Measurements from ENCODE around the gene PURA.

- TF ChIP-seq ATF6 (CRISPR knock-in tag; conservative IDR thresholded peaks at IDR 0.05) (no peak), CBX5 (CRISPR knock-in tag; IDR thresholded peaks at IDR 0.05; ENCODE audit: borderline replicate concordance) (no peak), POLR2A (IDR thresholded peaks at IDR 0.05; ENCODE audit: insufficient read depth in 1 of 2, low read depth in 2 of 2, low read length in 2 of 2) (no peak), ZBTB49 (CRISPR knock-in tag; IDR thresholded peaks at IDR 0.05; ENCODE audit: borderline replicate concordance) (no peak), ZNF343 (CRISPR knock-in tag; IDR thresholded peaks at IDR 0.05) (no peak), SMAD3 (CRISPR knock-in tag; IDR thresholded peaks at IDR 0.05) (no peak), SRSF9 (IDR thresholded peaks at IDR 0.05; ENCODE audit: borderline replicate concordance, insufficient read depth, low read depth, low read length, poor library complexity, severe bottlenecking) (no peak)
Measured at GRCh38 chr5:140115186-140115500, 1.2 kb downstream of the PURA start.
